Lung (tissue), 12 donors: ENCODE results near the gene FMN1. TPM values are rescaled to one million over a fixed set of nuclear protein-coding genes. Genes with fewer than 3 reads are reported as not detected.

ENCODE experiments used
- ATAC-seq: fragments of 200-7000 bp; cut with Tn5 transposase; one replicate; pipeline ENCODE4 v1.9.1; 2020; ENCODE audit warnings: moderate number of reproducible peaks; ENCODE audit not compliant: insufficient read depth, low FRiP score
- DNase-seq, 3 donors: peaks; one replicate each; pipeline ENCODE4 v3.0.0-alpha.2; 2013 to 2017
- H3K27ac ChIP-seq, 2 donors: one replicate each; pipeline ENCODE4 v1.5.1; 2013; ENCODE audit warnings: mild to moderate bottlenecking in 2 of 2, moderate library complexity in 2 of 2, control low read depth in 1 of 2, inconsistent platforms in 1 of 2, low read depth in 1 of 2, low read length in 1 of 2
- H3K27me3 ChIP-seq, 3 donors: one replicate each; pipeline ENCODE4 v1.5.1; 2013; ENCODE audit warnings: low read length in 2 of 3; ENCODE audit not compliant: control insufficient read depth in 3 of 3, insufficient read depth in 3 of 3
- H3K36me3 ChIP-seq, 4 donors: one replicate each; pipeline ENCODE4 v1.5.1; 2013; ENCODE audit warnings: low read length in 4 of 4, mild to moderate bottlenecking in 1 of 4, moderate library complexity in 1 of 4; ENCODE audit not compliant: control insufficient read depth in 4 of 4, insufficient read depth in 4 of 4
- H3K4me1 ChIP-seq, 5 donors: one replicate each; pipeline ENCODE4 v1.5.1; 2013; ENCODE audit warnings: low read length in 5 of 5, mild to moderate bottlenecking in 2 of 5, moderate library complexity in 1 of 5; ENCODE audit not compliant: control insufficient read depth in 5 of 5, insufficient read depth in 5 of 5
- H3K4me3 ChIP-seq: one replicate; pipeline ENCODE4 v1.5.1; 2013; ENCODE audit warnings: mild to moderate bottlenecking, control low read depth, moderate library complexity
- H3K9ac ChIP-seq, 2 donors: one replicate each; pipeline ENCODE4 v1.5.1; 2013; ENCODE audit warnings: low read length in 2 of 2, control low read depth in 1 of 2; ENCODE audit not compliant: insufficient read depth in 1 of 2
- H3K9me3 ChIP-seq, 4 donors: one replicate each; pipeline ENCODE4 v1.5.1; 2013; ENCODE audit warnings: low read length in 3 of 4, mild to moderate bottlenecking in 1 of 4, moderate library complexity in 1 of 4; ENCODE audit not compliant: control insufficient read depth in 4 of 4, insufficient read depth in 3 of 4
- CTCF ChIP-seq: IDR thresholded peaks from 2 replicates; pipeline ENCODE4 v1.5.1; 2012; ENCODE audit warnings: mild to moderate bottlenecking; ENCODE audit errors: control extremely low read depth, extremely low read depth
- WGBS, 2 donors: extraction: QIAGEN DNeasy Blood & Tissue Kit; methylation state at CpG; one replicate each; pipeline ENCODE4 v1.1.7; 2013; 5-methylcytosine and 5-hydroxymethylcytosine counted together
- polyA plus RNA-seq, 2 donors: library from polyadenylated mRNA; stranded (reverse); fragments of 200-250 nt; gene quantifications; one replicate each; pipeline ENCODE4 v1.2.1, GENCODE V29; 2013
- total RNA-seq, 2 donors: library from RNA; depleted of rRNA in 1 of 2; stranded (reverse); fragments of >200 nt in 1 of 2; gene quantifications; one replicate each; pipeline ENCODE4 v1.2.1, GENCODE V29; 2014 to 2021
- donor health status: control.
- donor health status: control.
- donor health status: Bipolar disorder and iron deficiency.
- donor health status: healthy.
- donor health status: DM: yes; HTN: yes; CAD: no.

FMN1 gene
- total and polyA plus RNA-seq, 4 donors: 4.6 to 45.2 (median 15.7) TPM

DNA sequence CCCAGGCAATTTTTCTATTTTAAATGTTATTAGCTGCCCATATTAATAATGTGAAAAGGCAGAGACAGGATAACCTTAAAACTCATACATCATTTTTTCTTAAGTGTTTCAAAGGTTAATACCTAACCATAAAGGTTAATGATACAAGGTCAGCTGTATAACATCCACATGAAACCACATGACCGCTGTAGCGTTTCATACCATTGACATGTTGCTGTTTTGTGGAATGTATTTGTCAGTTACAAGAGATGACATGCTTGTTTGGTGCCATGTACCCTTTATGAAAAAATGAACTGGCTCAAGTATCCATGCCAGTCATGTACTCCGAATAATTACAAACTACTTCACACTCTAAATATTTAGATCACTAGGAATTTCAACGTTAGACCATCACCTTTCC is 207.4 kb downstream of the FMN1 start:
- 71 to 84% methylated on average over 4 of the region's 4 CpGs for WGBS, 2 donors
- Histone ChIP-seq H3K4me1 (no peaks in the 10 kb centered on the region), H3K36me3 (no peaks in the 10 kb centered on the region), H3K27me3 (no peaks in the 10 kb centered on the region), H3K4me3 (no peak overlapping the region), H3K9ac (no peak overlapping the region), H3K27ac (no peak overlapping the region), H3K9me3 (no peaks in the 10 kb centered on the region)
- TF ChIP-seq CTCF: no peak
- ATAC-seq (no peak), DNase-seq (no peak)

- Histone ChIP-seq H3K4me3 (no peak overlapping the region), H3K9ac (no peak overlapping the region), H3K9me3 (no peaks in the 10 kb centered on the region), H3K36me3 (no peaks in the 10 kb centered on the region), H3K27ac (no peak overlapping the region), H3K4me1 (no peaks in the 10 kb centered on the region), H3K27me3 (no peaks in the 10 kb centered on the region)
- no peak for TF ChIP-seq CTCF
- ATAC-seq: no peak
- no peak for DNase-seq
- 46 to 82% methylated on average over 2 of the region's 2 CpGs for WGBS, 2 donors
These were observed 208.4 kb downstream of the FMN1 start for GRCh38 chr15:32986147-32986546.

DNA sequence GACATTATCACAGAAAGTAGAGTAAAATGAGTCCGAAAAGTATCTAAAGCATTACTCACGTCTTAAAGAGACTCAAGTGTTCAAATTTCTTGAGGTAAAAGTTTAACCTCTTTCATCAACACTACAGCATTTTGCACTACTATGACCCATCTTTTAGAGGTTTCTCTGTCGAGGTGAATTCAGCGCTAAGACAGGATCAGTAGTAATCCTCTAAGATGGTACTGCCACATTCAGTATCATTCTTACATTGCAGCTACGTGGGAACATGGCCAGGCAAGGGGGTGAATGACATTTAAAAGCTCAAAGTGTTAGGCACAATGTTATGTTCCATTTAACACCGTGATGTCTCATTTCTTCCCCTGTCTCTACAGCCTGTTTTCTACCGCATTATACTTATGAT is 210.8 kb downstream of the FMN1 start:
- no peak overlapping the region for H3K4me3 ChIP-seq
- H3K36me3 ChIP-seq: no peaks in the 10 kb centered on the region
- no peak for DNase-seq
- H3K9ac ChIP-seq: no peak overlapping the region
- H3K27me3 ChIP-seq: no peaks in the 10 kb centered on the region
- no peaks in the 10 kb centered on the region for H3K4me1 ChIP-seq
- WGBS, 2 donors: 73 to 85% methylated on average over 7 of the region's 7 CpGs
- H3K9me3 ChIP-seq: no peaks in the 10 kb centered on the region
- no peak for TF ChIP-seq CTCF
- no peak overlapping the region for H3K27ac ChIP-seq
- no peak for ATAC-seq

DNA sequence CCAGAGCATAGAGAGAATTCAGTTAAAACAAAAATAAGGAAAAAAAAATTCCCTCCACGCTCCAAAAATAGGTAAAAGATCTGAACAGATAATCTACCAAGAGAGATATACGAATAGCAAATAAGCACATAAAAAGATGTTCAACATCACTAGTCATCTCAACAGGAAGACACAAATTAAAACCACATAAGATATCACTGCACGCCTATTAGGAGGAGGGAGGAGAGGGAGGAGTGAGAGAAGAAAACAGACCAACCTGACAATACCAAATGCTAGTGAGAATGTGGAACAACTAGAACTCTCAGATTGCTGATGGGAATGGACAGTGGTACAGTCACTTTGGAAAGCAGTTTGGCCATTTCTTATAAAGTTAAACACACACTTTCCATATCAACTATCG is 212.5 kb downstream of the FMN1 start:
- no peaks in the 10 kb centered on the region for H3K27me3 ChIP-seq
- WGBS, 2 donors: 90 to 91% methylated on average over 4 of the region's 4 CpGs
- ATAC-seq (no peak), DNase-seq (no peak)
- H3K36me3 ChIP-seq: no peaks in the 10 kb centered on the region
- no peak overlapping the region for H3K4me3 ChIP-seq
- no peak overlapping the region for H3K27ac ChIP-seq
- H3K4me1 ChIP-seq: no peaks in the 10 kb centered on the region
- no peaks in the 10 kb centered on the region for H3K9me3 ChIP-seq
- no peak overlapping the region for H3K9ac ChIP-seq
- TF ChIP-seq CTCF: no peak
